Measurements from ENCODE around the gene RBM47. TPM values are rescaled to one million over a fixed set of nuclear protein-coding genes. Genes with fewer than 3 reads are reported as not detected.

Gene RBM47
- total and polyA plus RNA-seq, 2 of the 4 experiments (the other 2 are of a cell fraction), result 0.44 to 1.1 TPM

- intact Hi-C loops (cut with micrococcal nuclease), result no loop called here
- H3K14ac ChIP-seq (replicated peaks; ENCODE audit: low read depth, low read length), result no peak overlapping the region
- no peak overlapping the region for H3K18ac ChIP-seq (ENCODE audit: low read depth, low read length)
- H3K79me1 ChIP-seq (ENCODE audit: low read depth in 1 of 2, low read length in 2 of 2), result no peaks in the 10 kb centered on the region
- no peak for DNase-seq
- BruUV-seq (replicated peaks), result no TSS peak
- H3K36me3 ChIP-seq (ENCODE audit: control insufficient read depth, insufficient read depth, low read length), result no peaks in the 10 kb centered on the region
- POLR2A ChIA-PET (ENCODE audit: unreplicated experiment), result no interaction called here
- no peaks in the 10 kb centered on the region for H3K9me1 ChIP-seq (ENCODE audit: insufficient read depth, low read length)
- H2BK5ac ChIP-seq (ENCODE audit: low read depth, low read length, poor library complexity, severe bottlenecking), result no peak overlapping the region
- H3K4me1 ChIP-seq (ENCODE audit: control insufficient read depth, insufficient read depth, low read length), result no peaks in the 10 kb centered on the region
- ATAC-seq (ENCODE audit: low read depth), result no peak
- no peak overlapping the region for H2BK120ac ChIP-seq (ENCODE audit: low read depth, low read length)
- no peak overlapping the region for H2AFZ ChIP-seq (replicated peaks; ENCODE audit: low read length, poor library complexity)
- H3K56ac ChIP-seq (ENCODE audit: extremely low read depth, insufficient read depth, low read length), result no peak overlapping the region
- H3K9ac ChIP-seq (ENCODE audit: low read depth, low read length), result no peak overlapping the region
- H2BK15ac ChIP-seq (ENCODE audit: low read depth, low read length), result no peak overlapping the region
- H4K91ac ChIP-seq (ENCODE audit: insufficient read depth, low read depth, low read length), result no peak overlapping the region
- no peak for TF ChIP-seq RFX5 (IDR thresholded peaks at IDR 0.05; ENCODE audit: low read depth, low read length)
- TF ChIP-seq CEBPB (IDR thresholded peaks at IDR 0.05; ENCODE audit: low read depth, low read length), result no peak
- no peak for TF ChIP-seq NFE2L2 (IDR thresholded peaks at IDR 0.05; ENCODE audit: low read depth, low read length)
- TF ChIP-seq BHLHE40 (IDR thresholded peaks at IDR 0.05; ENCODE audit: low read depth, low read length), result no peak
- TF ChIP-seq SMC3 (IDR thresholded peaks at IDR 0.05; ENCODE audit: low read depth, low read length), result no peak
- no peak for TF ChIP-seq MAFK (IDR thresholded peaks at IDR 0.05; ENCODE audit: low read depth, low read length)
- no peak for TF ChIP-seq MAZ (IDR thresholded peaks at IDR 0.05; ENCODE audit: borderline replicate concordance, low read depth, low read length)
- TF ChIP-seq CTCF (conservative IDR thresholded peaks at IDR 0.05; ENCODE audit: low read depth, low read length), result no peak
- H3K27me3 ChIP-seq (ENCODE audit: control insufficient read depth, insufficient read depth, low read length), result no peaks in the 10 kb centered on the region
- dilution Hi-C loops (cut with HindIII; ENCODE audit: low sequenced_read_pairs, unreplicated experiment), result no loop called here
- no peak overlapping the region for H3K4me3 ChIP-seq (ENCODE audit: insufficient read depth, low read depth, low read length)
- no peaks in the 10 kb centered on the region for H4K20me1 ChIP-seq (ENCODE audit: insufficient read depth, low read length)
- in situ Hi-C loops (cut with MboI; ENCODE audit: low sequenced_read_pairs), result no loop called here
- peaks cover 3% of the 10 kb centered on the region; the same call in 1 of the 2 replicates for H3K9me3 ChIP-seq (ENCODE audit: control insufficient read depth, insufficient read depth, low read length)
- CTCF ChIA-PET, result no interaction called here
- H4K8ac ChIP-seq (ENCODE audit: low read depth in 2 of 2, low read length in 2 of 2), result no peak overlapping the region
- no peak overlapping the region for H3K23ac ChIP-seq (ENCODE audit: low read depth, low read length)
- no peak overlapping the region for H3K4ac ChIP-seq (ENCODE audit: low read depth, low read length)
- no peak overlapping the region for H2AK5ac ChIP-seq (ENCODE audit: low read depth, low read length)
- H2AK9ac ChIP-seq (replicated peaks; ENCODE audit: low read depth, low read length, poor library complexity), result no peak overlapping the region
- no peak overlapping the region for H3K27ac ChIP-seq (ENCODE audit: insufficient read depth, low read length)
- H4K5ac ChIP-seq (ENCODE audit: low read depth, low read length), result no peak overlapping the region
- H3K4me2 ChIP-seq (ENCODE audit: low read depth, low read length), result no peak overlapping the region
- no peak overlapping the region for H2BK20ac ChIP-seq (ENCODE audit: low read depth, low read length)
- no CpG with 5 or more reads among the region's 4 CpGs for WGBS, 2 experiments (ENCODE audit: extremely low coverage in 2 of 2, insufficient read length in 1 of 2)
Observed at GRCh38 chr4:40405193-40405592, 224.5 kb downstream of the RBM47 start.
